GM12878 (cell line): Measurements from ENCODE around the gene JOSD2. TPM values are rescaled to one million over a fixed set of nuclear protein-coding genes. Genes with fewer than 3 reads are reported as not detected.

Experiments used
- ATAC-seq: fragments of 200-7000 bp; cut with Tn5 transposase; 3 replicates; pipeline ENCODE4 v1.9.1; 2020; ENCODE audit warnings: mild to moderate bottlenecking, moderate library complexity
- BruUV-seq: library from RNA; stranded (reverse); fragments of 400-500 nt; replicated peaks from 2 replicates; lab custom pipeline; 2021; lab: Mats Ljungman, UMichigan
- CTCF ChIA-PET: fragments of 300-600 bp; sonication (Branson Sonifier 250); formaldehyde crosslinking; extraction: SDS; loops from one replicate; lab custom pipeline; 2021; ENCODE audit warnings: inconsistent platforms; lab: Yijun Ruan, JAX
- POLR2A ChIA-PET: fragments of 350-600 bp; formaldehyde crosslinking; extraction: SDS; loops from one replicate; lab custom pipeline; 2021; ENCODE audit warnings: inconsistent platforms; lab: Charles Lee
- RAD21 ChIA-PET: fragments of 300-600 bp; sonication (Branson Sonifier 250); formaldehyde crosslinking; loops from one replicate; lab custom pipeline; 2023; ENCODE audit warnings: antibody characterized with exemption; ENCODE audit not compliant: unreplicated experiment; lab: Charles Lee
- SMC1A ChIA-PET: fragments of 300-600 bp; sonication (Branson Sonifier 250); formaldehyde crosslinking; loops from one replicate; lab custom pipeline; 2023; ENCODE audit not compliant: unreplicated experiment, uncharacterized antibody; lab: Charles Lee
- DNase-seq: peaks from one replicate; pipeline ENCODE4 v3.0.0-alpha.2; 2011; ENCODE audit warnings: low read depth, low spot score
- FAIRE-seq: peaks from 3 replicates; lab custom pipeline; 2011; peaks lifted over from hg19 to GRCh38; lab: Jason Lieb, UNC
- H2AFZ ChIP-seq: 2 replicates; pipeline ENCODE4 v1.6.0; 2011; ENCODE audit warnings: low read depth, low read length, control low read depth; ENCODE audit not compliant: control insufficient read depth
- H3K27ac ChIP-seq: 2 replicates; pipeline ENCODE4 v1.5.1; 2011; ENCODE audit warnings: control low read depth; ENCODE audit not compliant: control insufficient read depth, insufficient read depth
- H3K27me3 ChIP-seq, 2 experiments: replicated peaks in 1 of 2; 2 replicates each; pipeline versions ENCODE4 v1.6.0 to v1.6.1; 2011; ENCODE audit warnings: low read length in 1 of 2; ENCODE audit not compliant: control insufficient read depth in 2 of 2, insufficient read depth in 2 of 2
- H3K36me3 ChIP-seq, 2 experiments: 2 replicates each; pipeline ENCODE4 v1.5.1; 2011; ENCODE audit warnings: low read length in 1 of 2; ENCODE audit not compliant: control insufficient read depth in 2 of 2, insufficient read depth in 2 of 2
- H3K4me1 ChIP-seq: 2 replicates; pipeline ENCODE4 v1.6.1; 2011; ENCODE audit warnings: mild to moderate bottlenecking, low read length, moderate library complexity, mixed read lengths; ENCODE audit not compliant: control insufficient read depth, insufficient read depth
- H3K4me2 ChIP-seq: 2 replicates; pipeline ENCODE4 v1.6.0; 2011; ENCODE audit warnings: control low read depth; ENCODE audit not compliant: control insufficient read depth, insufficient read depth
- H3K4me3 ChIP-seq: fragments of 200-600 bp; sonication (generic); 2 replicates; pipeline ENCODE4 v1.5.1; 2016
- H3K79me2 ChIP-seq: 2 replicates; pipeline ENCODE4 v1.6.0; 2011; ENCODE audit warnings: low read length; ENCODE audit not compliant: control insufficient read depth, insufficient read depth
- H3K9ac ChIP-seq: 2 replicates; pipeline ENCODE4 v1.8.0; 2011; ENCODE audit warnings: low read length, control low read depth, mixed read lengths; ENCODE audit not compliant: control insufficient read depth, insufficient read depth
- H3K9me3 ChIP-seq: replicated peaks from 3 replicates; pipeline ENCODE4 v1.5.1; 2011; ENCODE audit warnings: mild to moderate bottlenecking, low read length; ENCODE audit not compliant: control insufficient read depth, insufficient read depth
- H4K20me1 ChIP-seq: 2 replicates; pipeline ENCODE4 v1.6.0; 2011; ENCODE audit not compliant: control insufficient read depth, insufficient read depth
- FOS ChIP-seq: IDR thresholded peaks from 3 replicates; pipeline ENCODE4 v1.6.1; 2011; ENCODE audit warnings: borderline replicate concordance; ENCODE audit not compliant: insufficient read length; ENCODE audit errors: extremely low read depth
- HDAC2 ChIP-seq: fragments of 200-600 bp; sonication (generic); IDR thresholded peaks from 2 replicates; pipeline ENCODE4 v1.6.1; 2017
- ZNF24 ChIP-seq: fragments of 450-650 bp; IDR thresholded peaks from 2 replicates; pipeline ENCODE4 v1.6.1; 2017; ENCODE audit warnings: antibody characterized with exemption, mild to moderate bottlenecking
- WGBS: methylation state at CpG from one replicate; pipeline ENCODE4 v1.1.6; 2016; ENCODE audit warnings: low lambda C conversion rate; ENCODE audit not compliant: insufficient replicate concordance, insufficient coverage; ENCODE audit errors: missing lambda C conversion rate; 5-methylcytosine and 5-hydroxymethylcytosine counted together
- in situ Hi-C: fragments of 300-500 bp; cut with MboI; formaldehyde crosslinking; loops from 9 replicates; pipeline ENCODE4 v1.14.3; 2018; ENCODE audit warnings: mixed read lengths
- intact Hi-C: fragments of 100-400 bp; cut with micrococcal nuclease; formaldehyde crosslinking; loops from one replicate; pipeline ENCODE4 v1.14.2; 2022; ENCODE audit not compliant: unreplicated experiment
- polyA plus RNA-seq, 11 experiments: library from polyadenylated mRNA; depleted of rRNA in 4 of 11; unstranded in 6 of 11; stranded (reverse) in 5 of 11; fragments of >200 nt; fragmentation: Nextera tagmentation in 4 of 11; fragmentation: Illumina TruSeq in 1 of 11; extraction: Ambion mirVana in 4 of 11; extraction: Trizol in 1 of 11; gene quantifications; 1 replicate in 1 of 11; 2 replicates in 10 of 11; pipeline versions ENCODE4 v1.2.1 to v1.2.3, GENCODE V29; 2011 to 2016; ENCODE audit warnings: inconsistent platforms in 2 of 11, missing spikeins in 2 of 11, low read depth in 1 of 11
- total RNA-seq, 4 experiments: library from RNA; depleted of rRNA in 3 of 4; stranded (reverse); fragments of >200 nt in 3 of 4; fragmentation: Illumina TruSeq in 1 of 4; extraction: Trizol in 1 of 4; gene quantifications; 2 replicates each; pipeline versions ENCODE4 v1.2.1 to v1.2.3, GENCODE V29; 2013 to 2021
- TF ChIP-seq, protein P1 (sequence below): fragments of 150-350 bp; IDR thresholded peaks from 2 replicates; pipeline ENCODE4 v1.6.1; 2014; ENCODE audit warnings: mild to moderate bottlenecking, low read depth, low read length

Gene JOSD2
- total and polyA plus RNA-seq, 10 of the 15 experiments (the other 5 are each of a cell fraction or from before 2014, with no cell fraction given) = 0.91 to 26.7 (median 13.0) TPM

DNA sequence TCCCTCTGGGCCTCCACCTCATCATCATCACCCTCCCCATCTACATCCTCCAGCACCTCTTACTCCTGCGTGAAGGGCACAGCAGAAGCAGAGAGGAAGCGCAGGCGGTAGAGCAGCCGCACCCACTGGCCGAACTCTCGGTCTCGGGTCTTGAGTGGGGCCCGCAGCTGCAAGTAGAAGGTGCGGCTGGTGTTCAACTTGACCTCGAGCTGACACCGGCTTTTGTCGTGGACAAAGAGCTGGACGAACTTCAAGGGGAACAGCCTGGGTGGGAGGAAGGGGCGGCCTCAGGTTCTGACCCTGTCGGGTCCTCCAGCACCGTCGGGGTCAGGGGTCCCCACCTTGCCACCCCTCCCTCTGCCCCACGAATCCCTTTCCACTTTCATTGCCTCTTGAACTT lies 43.4 kb downstream of the JOSD2 start:
- intact Hi-C loops = no loop called here
- no peaks in the 10 kb centered on the region for H4K20me1 ChIP-seq
- FAIRE-seq (no peak), DNase-seq (no peak), ATAC-seq (no peak)
- H3K27me3 ChIP-seq = no peaks in the 10 kb centered on the region
- ChIA-PET CTCF (no interaction called here), RAD21 (no interaction called here), POLR2A (no interaction called here), SMC1A (no interaction called here)
- no peak overlapping the region for H3K27ac ChIP-seq
- no peaks in the 10 kb centered on the region for H3K9me3 ChIP-seq
- no peak overlapping the region for H3K9ac ChIP-seq
- BruUV-seq = no TSS peak
- H3K4me1 ChIP-seq = no peaks in the 10 kb centered on the region
- in situ Hi-C loops = no loop called here
- WGBS = 51% methylated on average over 12 of the region's 18 CpGs
- no peak overlapping the region for H3K4me2 ChIP-seq
- H3K36me3 ChIP-seq = no peaks in the 10 kb centered on the region
- no peak overlapping the region for H3K4me3 ChIP-seq
- H3K79me2 ChIP-seq = no peaks in the 10 kb centered on the region
- TF ChIP-seq, protein P1, sequence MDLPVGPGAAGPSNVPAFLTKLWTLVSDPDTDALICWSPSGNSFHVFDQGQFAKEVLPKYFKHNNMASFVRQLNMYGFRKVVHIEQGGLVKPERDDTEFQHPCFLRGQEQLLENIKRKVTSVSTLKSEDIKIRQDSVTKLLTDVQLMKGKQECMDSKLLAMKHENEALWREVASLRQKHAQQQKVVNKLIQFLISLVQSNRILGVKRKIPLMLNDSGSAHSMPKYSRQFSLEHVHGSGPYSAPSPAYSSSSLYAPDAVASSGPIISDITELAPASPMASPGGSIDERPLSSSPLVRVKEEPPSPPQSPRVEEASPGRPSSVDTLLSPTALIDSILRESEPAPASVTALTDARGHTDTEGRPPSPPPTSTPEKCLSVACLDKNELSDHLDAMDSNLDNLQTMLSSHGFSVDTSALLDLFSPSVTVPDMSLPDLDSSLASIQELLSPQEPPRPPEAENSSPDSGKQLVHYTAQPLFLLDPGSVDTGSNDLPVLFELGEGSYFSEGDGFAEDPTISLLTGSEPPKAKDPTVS = no peak
- no peak for TF ChIP-seq HDAC2
- no peak for TF ChIP-seq FOS
- no peak overlapping the region for H2AFZ ChIP-seq

DNA sequence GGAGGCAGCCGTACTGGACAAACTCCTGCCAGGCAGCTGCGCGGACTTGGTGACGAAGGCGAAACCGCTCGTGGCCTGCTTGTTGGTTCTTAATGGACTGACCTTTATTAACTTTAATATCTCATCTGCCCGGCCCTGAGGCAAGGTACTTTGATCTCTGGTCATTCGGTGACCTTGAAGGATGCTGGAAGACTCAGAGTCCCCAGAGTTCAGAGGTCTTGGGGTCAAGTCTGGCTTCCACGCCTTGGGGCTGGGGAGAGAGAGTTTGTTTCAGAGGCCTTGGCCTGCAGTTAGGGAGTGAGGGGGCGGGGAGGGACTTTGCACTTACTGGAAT lies 44.3 kb downstream of the JOSD2 start:
- in situ Hi-C loops = no loop called here
- no peak overlapping the region for H3K27ac ChIP-seq
- POLR2A ChIA-PET = no interaction called here
- RAD21 ChIA-PET = no interaction called here
- H3K9me3 ChIP-seq = no peaks in the 10 kb centered on the region
- WGBS = 60% methylated on average over 11 of the region's 11 CpGs
- H3K36me3 ChIP-seq = no peaks in the 10 kb centered on the region
- 0 out of 2 replicates have a peak, but pooled peaks cover under 1% of the 10 kb centered on the region for H3K4me1 ChIP-seq
- TF ChIP-seq ZNF24 = no peak
- TF ChIP-seq, all 136 proteins: peak for 0
- CTCF ChIA-PET = interaction anchor here (0.6 to 1.5 kb wide), 3 partner anchors 98 to 470 kb away, joined by 3 to 6 read pairs (median 4); no protein-coding TSS in a partner anchor
- Histone ChIP-seq H3K9ac (no peak overlapping the region), H2AFZ (no peak overlapping the region), H3K4me3 (no peak overlapping the region), H3K27me3 (no peaks in the 10 kb centered on the region), H4K20me1 (no peaks in the 10 kb centered on the region), H3K79me2 (no peaks in the 10 kb centered on the region), H3K4me2 (no peak overlapping the region)
- DNase-seq (no peak), FAIRE-seq (no peak), ATAC-seq (no peak)
- BruUV-seq = no TSS peak
- intact Hi-C loops = no loop called here
- SMC1A ChIA-PET = interaction anchor here (0.9 kb wide), 1 partner anchor 109 kb away, joined by 3 read pairs; no protein-coding TSS in a partner anchor
